Uterus (tissue), 4 donors: ENCODE measurements around the gene TOB1. TPM values are rescaled to one million over a fixed set of nuclear protein-coding genes. Genes with fewer than 3 reads are reported as not detected.

Source experiments
- DNase-seq, 2 donors: peaks; one replicate each; pipeline ENCODE4 v3.0.0-alpha.2; 2019 to 2020
- H3K27ac ChIP-seq, 2 donors: fragments of 200-600 bp; sonication (generic); 1 replicate in 1 of 2; 2 replicates in 1 of 2; pipeline ENCODE4 v1.5.1; 2016 to 2018
- H3K27me3 ChIP-seq, 2 donors: fragments of 200-600 bp; sonication (generic); one replicate each; pipeline ENCODE4 v1.5.1; 2018 to 2019; ENCODE audit warnings: control low read depth in 1 of 2
- H3K36me3 ChIP-seq, 2 donors: fragments of 200-600 bp; sonication (generic); one replicate each; pipeline ENCODE4 v1.5.1; 2019; ENCODE audit warnings: control low read depth in 1 of 2
- H3K4me1 ChIP-seq, 2 donors: fragments of 200-600 bp; sonication (generic); one replicate each; pipeline ENCODE4 v1.5.1; 2018 to 2019; ENCODE audit warnings: control low read depth in 1 of 2
- H3K4me3 ChIP-seq, 2 donors: fragments of 200-600 bp; sonication (generic); 1 replicate in 1 of 2; 2 replicates in 1 of 2; pipeline ENCODE4 v1.5.1; 2018 to 2019; ENCODE audit warnings: mild to moderate bottlenecking in 1 of 2
- H3K9me3 ChIP-seq, 2 donors: fragments of 200-600 bp; sonication (generic); one replicate each; pipeline ENCODE4 v1.5.1; 2019; ENCODE audit warnings: control low read depth in 1 of 2
- POLR2A ChIP-seq, 2 donors: fragments of 450-650 bp; IDR thresholded peaks; one replicate each; pipeline ENCODE4 v1.6.1; 2016; ENCODE audit warnings: antibody characterized with exemption in 2 of 2, mild to moderate bottlenecking in 1 of 2, moderate library complexity in 1 of 2
- intact Hi-C: fragments of 100-400 bp; cut with DNase I; formaldehyde crosslinking; loops from one replicate; pipeline ENCODE4 v1.15.1; 2023; ENCODE audit warnings: low total_unique reads
- total RNA-seq, 4 donors: library from RNA; depleted of rRNA in 3 of 4; stranded (reverse); fragments of >200 nt in 3 of 4; gene quantifications; one replicate each; pipeline versions ENCODE4 v1.1.0 to v1.2.4, GENCODE V29; 2014 to 2023
- TF ChIP-seq, protein P1 (sequence below), 4 experiments: fragments of 200-600 bp in 2 of 4; fragments of 450-650 bp in 2 of 4; sonication (generic) in 2 of 4; IDR thresholded peaks; one replicate each; pipeline ENCODE4 v1.5.1; 2016 to 2019; ENCODE audit warnings: antibody characterized with exemption in 4 of 4, mild to moderate bottlenecking in 2 of 4, moderate library complexity in 1 of 4
- donor health status: DM: yes; HTN: yes; CAD: no.

Gene TOB1
- total RNA-seq, 4 donors from 2014 or later, result 16.5 to 64.3 (median 27.5) TPM

DNA sequence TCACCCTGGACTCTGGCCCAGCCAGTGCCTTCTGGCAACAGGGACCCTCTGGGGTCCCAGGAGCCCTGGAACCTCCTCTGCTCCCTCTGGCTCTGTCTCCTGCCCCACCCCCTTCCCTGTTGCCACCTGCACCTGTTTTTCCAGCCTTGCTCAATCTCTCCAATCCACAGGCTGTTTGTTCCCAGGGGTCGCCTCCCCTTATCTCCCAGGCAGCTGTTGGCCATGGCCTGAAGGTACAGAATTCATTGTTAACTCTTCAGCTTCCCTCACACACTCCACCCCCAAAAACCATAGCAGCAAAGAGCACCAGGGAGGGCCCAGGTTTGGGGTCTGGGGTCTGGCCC lies 39.3 kb upstream of the TOB1 start:
- Histone ChIP-seq H3K4me3 (no peak overlapping the region), H3K36me3 (no peaks in the 10 kb centered on the region), H3K9me3 (no peaks in the 10 kb centered on the region), H3K27ac (peak overlapping the region; percentile 93 to 96), H3K4me1 (peaks cover 5 to 10% of the 10 kb centered on the region in 2 donors), H3K27me3 (no peaks in the 10 kb centered on the region)
- intact Hi-C loops, result no loop called here
- no peak for TF ChIP-seq POLR2A (IDR thresholded peaks at IDR 0.05)
- TF ChIP-seq, protein P1, sequence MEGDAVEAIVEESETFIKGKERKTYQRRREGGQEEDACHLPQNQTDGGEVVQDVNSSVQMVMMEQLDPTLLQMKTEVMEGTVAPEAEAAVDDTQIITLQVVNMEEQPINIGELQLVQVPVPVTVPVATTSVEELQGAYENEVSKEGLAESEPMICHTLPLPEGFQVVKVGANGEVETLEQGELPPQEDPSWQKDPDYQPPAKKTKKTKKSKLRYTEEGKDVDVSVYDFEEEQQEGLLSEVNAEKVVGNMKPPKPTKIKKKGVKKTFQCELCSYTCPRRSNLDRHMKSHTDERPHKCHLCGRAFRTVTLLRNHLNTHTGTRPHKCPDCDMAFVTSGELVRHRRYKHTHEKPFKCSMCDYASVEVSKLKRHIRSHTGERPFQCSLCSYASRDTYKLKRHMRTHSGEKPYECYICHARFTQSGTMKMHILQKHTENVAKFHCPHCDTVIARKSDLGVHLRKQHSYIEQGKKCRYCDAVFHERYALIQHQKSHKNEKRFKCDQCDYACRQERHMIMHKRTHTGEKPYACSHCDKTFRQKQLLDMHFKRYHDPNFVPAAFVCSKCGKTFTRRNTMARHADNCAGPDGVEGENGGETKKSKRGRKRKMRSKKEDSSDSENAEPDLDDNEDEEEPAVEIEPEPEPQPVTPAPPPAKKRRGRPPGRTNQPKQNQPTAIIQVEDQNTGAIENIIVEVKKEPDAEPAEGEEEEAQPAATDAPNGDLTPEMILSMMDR (IDR thresholded peaks at IDR 0.05), result no peak
- DNase-seq, result no peak

DNA sequence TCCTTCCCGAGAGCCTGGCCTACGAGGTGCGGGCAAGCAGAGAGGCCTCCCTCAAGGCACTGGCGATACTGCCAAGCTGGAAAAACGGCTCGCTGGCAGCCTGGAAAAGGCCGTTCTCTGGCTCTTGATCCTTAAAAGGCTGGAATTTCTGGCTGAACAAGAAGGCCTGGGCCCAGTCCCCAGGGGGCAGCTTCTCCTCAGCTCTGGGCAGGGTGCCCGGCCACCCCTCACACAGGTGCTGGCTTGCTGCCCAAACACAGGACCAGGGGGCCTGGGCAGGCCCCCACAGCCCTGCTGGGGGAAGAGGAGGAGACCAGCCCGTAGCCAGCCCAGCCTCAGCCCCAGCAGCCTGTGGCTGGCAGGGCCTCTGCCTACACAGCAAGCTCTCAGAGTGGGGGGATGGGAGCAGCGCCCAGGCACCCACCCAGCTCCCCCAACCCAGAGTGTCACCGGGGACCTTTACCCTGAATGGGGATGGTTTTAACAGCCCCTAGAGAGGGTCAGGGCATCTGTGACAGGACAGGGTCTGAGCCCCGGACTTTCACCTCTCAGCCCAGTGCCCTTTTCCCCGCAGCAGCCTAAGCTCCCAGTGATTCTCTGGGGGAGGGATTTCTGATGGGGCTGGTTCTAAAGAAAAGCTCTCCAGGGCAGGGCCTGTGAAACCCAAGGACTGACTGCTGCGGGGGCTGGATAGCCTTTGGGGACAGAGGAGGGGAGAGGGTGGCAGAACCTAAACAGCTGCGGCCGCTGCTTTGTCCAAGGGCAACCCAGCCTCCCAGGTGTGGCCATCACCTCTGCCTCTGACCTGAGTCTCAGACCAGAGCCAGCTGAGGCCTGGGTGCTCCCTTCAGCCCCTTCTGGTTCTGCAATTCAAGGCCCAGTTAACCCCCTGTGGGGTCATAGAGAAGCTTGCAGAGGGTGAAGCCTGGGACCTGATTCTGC lies 38.6 kb upstream of the TOB1 start:
- H3K27ac ChIP-seq, result peak overlapping the region; percentile 93 to 96
- H3K27me3 ChIP-seq, result no peaks in the 10 kb centered on the region
- H3K4me1 ChIP-seq, result peaks cover 5 to 10% of the 10 kb centered on the region in 2 donors
- H3K9me3 ChIP-seq, result no peaks in the 10 kb centered on the region
- no peaks in the 10 kb centered on the region for H3K36me3 ChIP-seq
- H3K4me3 ChIP-seq, result no peak overlapping the region
- intact Hi-C loops, result no loop called here
- no peak for TF ChIP-seq POLR2A (IDR thresholded peaks at IDR 0.05)
- TF ChIP-seq, protein P1 (IDR thresholded peaks at IDR 0.05), result peak in 1 of 4 experiments; percentile 12
- peak; percentile 71 to 79 for DNase-seq

- Histone ChIP-seq H3K27ac (peak overlapping the region; percentile 93 to 96), H3K9me3 (no peaks in the 10 kb centered on the region), H3K36me3 (no peaks in the 10 kb centered on the region), H3K27me3 (no peaks in the 10 kb centered on the region), H3K4me3 (no peak overlapping the region), H3K4me1 (peaks cover 5 to 10% of the 10 kb centered on the region in 2 donors)
- no peak for TF ChIP-seq POLR2A (IDR thresholded peaks at IDR 0.05)
- TF ChIP-seq, protein P1 (IDR thresholded peaks at IDR 0.05), result no peak
- intact Hi-C loops, result no loop called here
- DNase-seq, result no peak
Observed at GRCh38 chr17:50903604-50904517, 37.7 kb upstream of the TOB1 start.

- intact Hi-C loops, result no loop called here
- Histone ChIP-seq H3K27me3 (no peaks in the 10 kb centered on the region), H3K4me3 (no peak overlapping the region), H3K27ac (peak overlapping the region; percentile 93 to 96), H3K4me1 (peaks cover 5 to 10% of the 10 kb centered on the region in 2 donors), H3K9me3 (no peaks in the 10 kb centered on the region), H3K36me3 (no peaks in the 10 kb centered on the region)
- DNase-seq, result no peak
- no peak for TF ChIP-seq POLR2A (IDR thresholded peaks at IDR 0.05)
- TF ChIP-seq, protein P1 (IDR thresholded peaks at IDR 0.05), result no peak
Observed at GRCh38 chr17:50902372-50903353, 36.5 kb upstream of the TOB1 start.
